PC-3 (cell line): Measurements from ENCODE around the gene PPP2R5E. TPM values are rescaled to one million over a fixed set of nuclear protein-coding genes. Genes with fewer than 3 reads are reported as not detected.
A peak's percentile ranks its signal among the peaks of the same experiment; 100 is the strongest.

Experiments used
- ATAC-seq: fragments of 200-7000 bp; cut with Tn5 transposase; 2 replicates; pipeline ENCODE4 v1.9.1; 2020; ENCODE audit warnings: mild to moderate bottlenecking, moderate library complexity
- BruUV-seq: library from RNA; stranded (reverse); fragments of 400-500 nt; replicated peaks from 2 replicates; lab custom pipeline; 2021; lab: Mats Ljungman, UMichigan
- CTCF ChIA-PET: fragments of 300-600 bp; sonication (Branson Sonifier 250); formaldehyde crosslinking; loops from one replicate; lab custom pipeline; 2022; ENCODE audit warnings: antibody characterized with exemption; lab: Charles Lee
- POLR2A ChIA-PET: fragments of 300-600 bp; sonication (Branson Sonifier 250); formaldehyde crosslinking; loops from one replicate; lab custom pipeline; 2022; ENCODE audit warnings: antibody characterized with exemption; ENCODE audit not compliant: unreplicated experiment; lab: Charles Lee
- DNase-seq: peaks from one replicate; pipeline ENCODE4 v3.0.0-alpha.2; 2015
- H2AFZ ChIP-seq: fragments of 300-600 bp; sonication (generic); 2 replicates; pipeline ENCODE4 v1.6.0; 2016; ENCODE audit warnings: antibody characterized with exemption, low read length
- H3F3A ChIP-seq: fragments of 300-600 bp; sonication (generic); one replicate; pipeline ENCODE4 v1.6.0; 2017; ENCODE audit warnings: antibody characterized with exemption, low read length, control low read depth, mild to moderate bottlenecking; ENCODE audit not compliant: unreplicated experiment
- H3K27ac ChIP-seq: fragments of 300-600 bp; sonication (generic); 2 replicates; pipeline ENCODE4 v1.5.1; 2016; ENCODE audit warnings: mild to moderate bottlenecking, low read length
- H3K27me3 ChIP-seq: fragments of 300-600 bp; sonication (generic); 2 replicates; pipeline ENCODE4 v1.6.1; 2016; ENCODE audit warnings: low read length, mixed read lengths
- H3K36me3 ChIP-seq: fragments of 300-600 bp; sonication (generic); 2 replicates; pipeline ENCODE4 v1.6.1; 2016; ENCODE audit warnings: low read depth, mixed run types, low read length, mixed read lengths
- H3K4me1 ChIP-seq: fragments of 300-600 bp; sonication (generic); 2 replicates; pipeline ENCODE4 v1.5.1; 2016; ENCODE audit warnings: low read length; ENCODE audit not compliant: insufficient read depth
- H3K4me2 ChIP-seq: fragments of 300-600 bp; sonication (generic); 2 replicates; pipeline ENCODE4 v1.6.0; 2016; ENCODE audit warnings: low read length
- H3K4me3 ChIP-seq: fragments of 300-600 bp; sonication (generic); 2 replicates; pipeline ENCODE4 v1.5.1; 2016; ENCODE audit warnings: mild to moderate bottlenecking, low read length, mixed read lengths
- H3K79me2 ChIP-seq: fragments of 300-600 bp; sonication (generic); 2 replicates; pipeline ENCODE4 v1.6.1; 2017; ENCODE audit warnings: low read length, mixed read lengths
- H3K9ac ChIP-seq: fragments of 300-600 bp; sonication (generic); 2 replicates; pipeline ENCODE4 v1.6.0; 2016; ENCODE audit warnings: mild to moderate bottlenecking, low read length
- H3K9me2 ChIP-seq: fragments of 300-600 bp; sonication (generic); replicated peaks from 2 replicates; pipeline ENCODE4 v1.6.1; 2016; ENCODE audit warnings: mixed run types, low read length, mixed read lengths
- H3K9me3 ChIP-seq: fragments of 300-600 bp; sonication (generic); 2 replicates; pipeline ENCODE4 v1.6.1; 2016; ENCODE audit warnings: low read length, mixed read lengths
- H4K20me1 ChIP-seq: fragments of 300-600 bp; sonication (generic); 2 replicates; pipeline ENCODE4 v1.6.1; 2016; ENCODE audit warnings: low read length, mixed read lengths
- CTCF ChIP-seq: fragments of 300-600 bp; sonication (generic); conservative IDR thresholded peaks from 2 replicates; pipeline ENCODE4 v1.5.1; 2017; ENCODE audit warnings: antibody characterized with exemption, low read depth, mild to moderate bottlenecking, low read length
- EZH2 ChIP-seq: fragments of 300-600 bp; sonication (generic); IDR thresholded peaks from one replicate; pipeline ENCODE4 v1.6.1; 2017; ENCODE audit warnings: antibody characterized with exemption, mild to moderate bottlenecking, low read length; ENCODE audit not compliant: unreplicated experiment
- EZH2phosphoT487 ChIP-seq: fragments of 300-600 bp; sonication (generic); IDR thresholded peaks from 2 replicates; pipeline ENCODE4 v1.6.1; 2018; ENCODE audit warnings: mild to moderate bottlenecking, antibody characterized with exemption, low read length, borderline replicate concordance
- intact Hi-C: fragments of 100-400 bp; cut with micrococcal nuclease; formaldehyde crosslinking; loops from 2 replicates; pipeline ENCODE4 v1.9.0; 2023
- total RNA-seq: library from RNA; depleted of rRNA; stranded (reverse); fragments of >200 nt; gene quantifications from 2 replicates; pipeline ENCODE4 v1.2.3, GENCODE V29; 2014

PPP2R5E gene
- total RNA-seq, 1 experiment from 2014 or later = 17.2 TPM

GRCh38 chr14:63448841-63449240, 94.3 kb downstream of the PPP2R5E start:
- BruUV-seq = no TSS peak
- H3K36me3 ChIP-seq = peaks cover 6% of the 10 kb centered on the region; the same call in 1 of the 2 replicates
- ChIA-PET POLR2A (no interaction called here), CTCF (no interaction called here)
- no peak overlapping the region for H3K27ac ChIP-seq
- no peak for DNase-seq
- H3K27me3 ChIP-seq = no peaks in the 10 kb centered on the region
- no peak overlapping the region for H3K4me2 ChIP-seq
- H3K79me2 ChIP-seq = peaks cover 43% of the 10 kb centered on the region
- H3K4me1 ChIP-seq = peaks cover 5% of the 10 kb centered on the region; the same call in 1 of the 2 replicates
- no peaks in the 10 kb centered on the region for H3F3A ChIP-seq
- no peak overlapping the region for H3K9ac ChIP-seq
- H3K9me2 ChIP-seq = no peaks in the 10 kb centered on the region
- H2AFZ ChIP-seq = no peak overlapping the region
- no peak overlapping the region for H3K4me3 ChIP-seq
- ATAC-seq = no peak
- no peaks in the 10 kb centered on the region for H4K20me1 ChIP-seq
- TF ChIP-seq EZH2phosphoT487 = no peak
- no peak for TF ChIP-seq CTCF
- no peak for TF ChIP-seq EZH2
- intact Hi-C loops = no loop called here
- no peaks in the 10 kb centered on the region for H3K9me3 ChIP-seq

GRCh38 chr14:63444588-63444987, 98.6 kb downstream of the PPP2R5E start:
- no peak for DNase-seq
- Histone ChIP-seq H3F3A (no peaks in the 10 kb centered on the region), H2AFZ (no peak overlapping the region), H3K4me3 (no peak overlapping the region), H4K20me1 (peaks cover 3% of the 10 kb centered on the region; the same call in 1 of the 2 replicates), H3K79me2 (peaks cover 56% of the 10 kb centered on the region), H3K9me3 (no peaks in the 10 kb centered on the region), H3K27me3 (no peaks in the 10 kb centered on the region), H3K9ac (no peak overlapping the region), H3K4me1 (peaks cover 5% of the 10 kb centered on the region; the same call in 1 of the 2 replicates), H3K9me2 (no peaks in the 10 kb centered on the region), H3K4me2 (no peak overlapping the region), H3K27ac (no peak overlapping the region), H3K36me3 (no peaks in the 10 kb centered on the region)
- intact Hi-C loops = no loop called here
- TF ChIP-seq EZH2 (no peak), CTCF (no peak), EZH2phosphoT487 (no peak)
- CTCF ChIA-PET = no interaction called here
- POLR2A ChIA-PET = no interaction called here
- BruUV-seq = no TSS peak
- peak; percentile 41 for ATAC-seq

- no peaks in the 10 kb centered on the region for H3K9me2 ChIP-seq
- CTCF ChIA-PET = no interaction called here
- H3K4me3 ChIP-seq = no peak overlapping the region
- no peak overlapping the region for H2AFZ ChIP-seq
- peaks cover 7% of the 10 kb centered on the region for H3K4me1 ChIP-seq
- no peak overlapping the region for H3K4me2 ChIP-seq
- POLR2A ChIA-PET = no interaction called here
- TF ChIP-seq CTCF = no peak
- TF ChIP-seq EZH2phosphoT487 = no peak
- TF ChIP-seq EZH2 = no peak
- no peaks in the 10 kb centered on the region for H3F3A ChIP-seq
- H3K36me3 ChIP-seq = no peaks in the 10 kb centered on the region
- no peaks in the 10 kb centered on the region for H3K27me3 ChIP-seq
- DNase-seq = no peak
- no peaks in the 10 kb centered on the region for H3K9me3 ChIP-seq
- peaks cover 55% of the 10 kb centered on the region for H3K79me2 ChIP-seq
- no TSS peak for BruUV-seq
- H4K20me1 ChIP-seq = peaks cover 3% of the 10 kb centered on the region; the same call in 1 of the 2 replicates
- no peak overlapping the region for H3K27ac ChIP-seq
- no peak overlapping the region for H3K9ac ChIP-seq
- no peak for ATAC-seq
- intact Hi-C loops = no loop called here
Measured at GRCh38 chr14:63443988-63444387, 99.2 kb downstream of the PPP2R5E start.
